ENCODE data around the gene ABCB11. TPM values are rescaled to one million over a fixed set of nuclear protein-coding genes. Genes with fewer than 3 reads are reported as not detected.
A peak's percentile ranks its signal among the peaks of the same experiment; 100 is the strongest.
"Not testable (repeated sequence)": the region's sequence is repeated elsewhere in the genome, so short reads cannot be mapped to it uniquely, and the experiment has no call there.

Gene ABCB11
- total RNA-seq, 2 experiments from 2014 or later = not detected

DNA sequence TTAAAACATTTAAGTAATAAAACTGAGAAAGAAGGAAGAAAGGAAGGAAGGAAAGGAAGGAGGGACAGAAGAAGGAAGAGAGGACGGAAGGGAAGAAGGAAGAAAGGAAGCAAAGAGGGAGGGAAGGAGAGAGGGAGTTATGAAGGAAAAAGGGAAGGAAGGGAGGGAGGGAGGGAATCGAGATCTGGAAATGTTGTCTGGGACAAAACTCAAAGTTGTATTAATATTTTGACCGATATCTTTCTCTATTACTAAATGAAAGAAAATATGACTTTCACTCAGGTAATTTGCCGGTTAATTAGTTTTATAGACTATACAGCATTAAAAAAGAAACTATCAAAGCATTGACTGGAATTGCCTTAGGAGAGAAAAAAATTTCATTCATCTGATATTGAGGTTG is 85.6 kb downstream of the ABCB11 start:
- DNase-seq (no peak), ATAC-seq (no peak)
- no peak overlapping the region for H3K27ac Mint-ChIP-seq
- ChIA-PET POLR2A (no interaction called here), CTCF (interaction anchor here (1.5 to 2.4 kb wide), 3 partner anchors 9 to 26 kb away, joined by 3 to 6 read pairs (median 5); no protein-coding TSS in a partner anchor)
- no peaks in the 10 kb centered on the region for H3K36me3 Mint-ChIP-seq (ENCODE audit: low read depth)
- H3K9me3 Mint-ChIP-seq (ENCODE audit: low read depth) = no peaks in the 10 kb centered on the region
- peaks cover 3% of the 10 kb centered on the region for H3K27me3 Mint-ChIP-seq
- intact Hi-C loops (cut with DNase I, micrococcal nuclease) = no loop called here
- no peak overlapping the region for H3K4me3 Mint-ChIP-seq
- no peaks in the 10 kb centered on the region for H3K4me1 Mint-ChIP-seq

DNA sequence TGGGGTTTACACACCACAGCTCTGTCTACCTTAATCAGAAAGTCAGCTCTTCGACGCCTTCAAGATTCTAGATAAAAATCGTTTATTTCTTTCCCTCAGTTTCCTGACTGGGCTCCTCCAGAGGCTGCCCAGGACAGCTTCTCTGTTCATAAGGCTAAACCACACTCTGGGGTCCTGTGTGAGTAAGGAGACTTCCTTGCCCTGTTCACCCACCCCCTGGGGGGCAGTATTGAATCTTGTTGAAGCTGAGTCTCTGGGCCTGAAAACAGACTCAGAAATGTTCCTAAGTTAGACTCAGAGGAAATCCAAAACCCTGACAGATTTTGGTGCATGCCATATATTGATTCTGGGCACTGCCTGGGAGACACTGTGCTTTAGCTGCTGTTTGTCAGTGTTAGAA is 87.1 kb downstream of the ABCB11 start:
- intact Hi-C loops (cut with DNase I, micrococcal nuclease) = loop anchor here in 1 of 2 experiments (5.0 kb wide), 1 partner anchor 52 kb away; the partner anchor contains the start of gene SPC25
- H3K27me3 Mint-ChIP-seq = peaks cover 3% of the 10 kb centered on the region
- peaks cover 4% of the 10 kb centered on the region for H3K4me1 Mint-ChIP-seq
- H3K27ac Mint-ChIP-seq = no peak overlapping the region
- ATAC-seq = no peak
- no peaks in the 10 kb centered on the region for H3K9me3 Mint-ChIP-seq (ENCODE audit: low read depth)
- POLR2A ChIA-PET = interaction anchor here (0.5 kb wide), 1 partner anchor 861 kb away, joined by 3 read pairs; no protein-coding TSS in a partner anchor
- H3K36me3 Mint-ChIP-seq (ENCODE audit: low read depth) = no peaks in the 10 kb centered on the region
- CTCF ChIA-PET = interaction anchor here (0.7 to 1.9 kb wide), 4 partner anchors 9 to 596 kb away, joined by 3 to 5 read pairs (median 3); no protein-coding TSS in a partner anchor
- DNase-seq = no peak
- H3K4me3 Mint-ChIP-seq = no peak overlapping the region

DNA sequence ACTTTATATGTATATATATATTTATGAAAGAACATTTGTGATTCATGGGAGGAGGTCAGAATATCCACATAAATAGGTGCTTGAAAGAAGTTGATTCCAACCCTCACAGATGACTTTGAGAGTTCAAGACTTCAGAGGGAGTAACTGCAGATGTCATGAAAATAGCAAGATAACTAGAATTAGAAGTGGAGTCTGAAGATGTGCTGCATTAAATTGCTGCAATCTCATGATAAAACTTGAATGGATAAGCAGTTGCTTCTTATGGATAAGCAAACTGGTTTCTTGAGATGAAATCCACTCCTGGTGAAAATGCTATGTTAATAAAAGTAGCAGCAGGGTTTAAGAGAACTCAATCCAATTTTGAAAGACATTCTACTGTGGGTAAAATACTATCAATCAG is 89.8 kb downstream of the ABCB11 start:
- Mint-ChIP-seq H3K36me3 (ENCODE audit: low read depth) (no peaks in the 10 kb centered on the region), H3K27me3 (peaks cover 5% of the 10 kb centered on the region), H3K4me3 (no peak overlapping the region), H3K4me1 (peaks cover 4% of the 10 kb centered on the region), H3K27ac (no peak overlapping the region), H3K9me3 (ENCODE audit: low read depth) (no peaks in the 10 kb centered on the region)
- ATAC-seq = no peak
- ChIA-PET POLR2A (no interaction called here), CTCF (no interaction called here)
- no peak for DNase-seq
- intact Hi-C loops (cut with DNase I, micrococcal nuclease) = loop anchor here in 1 of 2 experiments (5.0 kb wide), 1 partner anchor 49 kb away; the partner anchor contains the start of gene SPC25

DNA sequence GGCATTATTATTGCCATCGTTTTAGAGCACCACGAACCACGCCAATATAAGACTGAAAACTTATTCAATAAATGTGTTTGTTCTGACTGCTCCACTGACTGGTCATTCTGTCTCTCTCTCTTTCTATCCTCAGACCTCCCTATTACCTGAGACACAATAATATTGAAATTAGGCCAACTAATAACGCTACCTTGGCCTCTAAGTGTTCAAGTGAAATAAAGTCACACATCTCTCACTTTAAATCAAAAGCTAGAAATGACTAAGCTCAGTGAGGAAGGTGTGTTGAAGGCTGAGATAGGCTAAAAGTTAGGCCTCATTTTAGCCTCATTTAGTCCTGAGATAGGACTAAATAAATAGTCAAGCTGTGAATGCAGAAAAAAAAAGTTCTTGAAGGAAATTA is 91.2 kb downstream of the ABCB11 start:
- POLR2A ChIA-PET = no interaction called here
- no peak for DNase-seq
- Mint-ChIP-seq H3K4me1 (peaks cover 4% of the 10 kb centered on the region), H3K27me3 (peaks cover 7% of the 10 kb centered on the region), H3K4me3 (no peak overlapping the region), H3K27ac (no peak overlapping the region), H3K36me3 (ENCODE audit: low read depth) (no peaks in the 10 kb centered on the region), H3K9me3 (ENCODE audit: low read depth) (no peaks in the 10 kb centered on the region)
- intact Hi-C loops (cut with DNase I, micrococcal nuclease) = loop anchor here in 1 of 2 experiments (5.0 kb wide), 1 partner anchor 48 kb away; the partner anchor contains the start of gene SPC25
- ATAC-seq = peak; percentile 51
- CTCF ChIA-PET = interaction anchor here (0.6 to 1.5 kb wide), 3 partner anchors 9 to 21 kb away, joined by 3 to 4 read pairs (median 3); no protein-coding TSS in a partner anchor

DNA sequence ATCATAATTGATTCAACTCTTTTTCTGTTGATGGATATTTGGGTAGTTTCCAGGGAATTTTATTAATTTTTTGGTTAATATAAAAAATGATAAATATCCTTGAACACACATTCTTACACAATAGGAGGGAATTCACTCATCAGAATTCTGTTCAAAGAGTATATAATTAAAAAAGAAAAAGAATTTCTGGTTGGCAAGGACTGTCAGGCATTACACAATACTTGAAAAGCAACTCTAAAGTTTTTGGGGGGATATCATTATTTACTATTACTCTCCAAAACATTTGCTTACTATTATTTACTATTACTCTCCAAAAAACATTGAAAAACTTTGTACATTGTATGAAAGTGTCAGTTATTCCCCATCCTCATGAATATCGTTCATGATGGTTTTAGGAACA is 92.1 kb downstream of the ABCB11 start:
- Mint-ChIP-seq H3K9me3 (ENCODE audit: low read depth) (no peaks in the 10 kb centered on the region), H3K36me3 (ENCODE audit: low read depth) (no peaks in the 10 kb centered on the region), H3K4me1 (peaks cover 4% of the 10 kb centered on the region), H3K27ac (no peak overlapping the region), H3K27me3 (peaks cover 5% of the 10 kb centered on the region), H3K4me3 (no peak overlapping the region)
- intact Hi-C loops (cut with DNase I, micrococcal nuclease) = no loop called here
- ChIA-PET POLR2A (no interaction called here), CTCF (no interaction called here)
- no peak for DNase-seq
- ATAC-seq = no peak

DNA sequence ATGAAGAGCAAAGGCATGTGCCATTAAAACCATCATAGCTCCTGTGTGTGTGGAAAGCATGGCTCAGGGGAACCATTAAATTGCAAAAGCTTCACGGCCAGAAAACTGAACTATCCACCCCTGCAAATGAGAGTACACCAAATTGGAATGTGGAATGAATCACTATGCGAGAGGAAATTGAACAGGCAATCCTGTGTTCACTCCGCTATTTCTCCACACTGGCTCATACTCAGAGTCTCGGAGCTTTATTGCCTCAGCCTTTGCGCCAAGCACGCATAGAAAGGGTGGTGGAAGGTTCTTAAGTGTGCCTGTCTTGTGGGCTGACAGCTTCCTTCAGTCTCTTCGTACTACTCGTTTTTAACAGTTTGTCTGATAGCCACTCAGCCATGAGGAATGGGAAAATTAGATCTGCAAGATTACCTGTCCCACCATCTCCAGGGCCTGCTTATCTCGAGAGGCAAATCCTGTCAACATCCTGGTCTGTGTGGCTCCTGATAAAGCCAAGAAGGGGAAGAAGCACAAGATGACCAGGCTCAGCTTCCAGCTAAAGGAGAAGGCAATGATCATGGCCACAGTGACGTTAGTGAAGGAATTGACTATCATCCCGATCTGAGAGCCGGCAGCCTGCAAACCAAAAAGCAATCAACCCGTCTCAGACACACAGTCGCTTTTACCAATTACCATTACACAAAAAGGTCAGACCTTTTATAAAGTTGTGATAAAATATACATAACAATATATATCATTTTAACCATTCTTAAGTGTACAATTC is 95.1 kb downstream of the ABCB11 start:
- ATAC-seq = no peak
- peaks cover 11% of the 10 kb centered on the region for H3K27me3 Mint-ChIP-seq
- intact Hi-C loops (cut with DNase I, micrococcal nuclease) = no loop called here
- ChIA-PET CTCF (interaction anchor here (1.0 to 2.6 kb wide), 5 partner anchors 8 to 589 kb away, joined by 3 to 9 read pairs (median 5); no protein-coding TSS in a partner anchor), POLR2A (interaction anchor here (0.5 kb wide), 1 partner anchor 903 kb away, joined by 4 read pairs; no protein-coding TSS in a partner anchor)
- H3K27ac Mint-ChIP-seq = no peak overlapping the region
- no peaks in the 10 kb centered on the region for H3K36me3 Mint-ChIP-seq (ENCODE audit: low read depth)
- H3K4me3 Mint-ChIP-seq = no peak overlapping the region
- H3K4me1 Mint-ChIP-seq = peaks cover 4% of the 10 kb centered on the region
- H3K9me3 Mint-ChIP-seq (ENCODE audit: low read depth) = no peaks in the 10 kb centered on the region
- DNase-seq = no peak

DNA sequence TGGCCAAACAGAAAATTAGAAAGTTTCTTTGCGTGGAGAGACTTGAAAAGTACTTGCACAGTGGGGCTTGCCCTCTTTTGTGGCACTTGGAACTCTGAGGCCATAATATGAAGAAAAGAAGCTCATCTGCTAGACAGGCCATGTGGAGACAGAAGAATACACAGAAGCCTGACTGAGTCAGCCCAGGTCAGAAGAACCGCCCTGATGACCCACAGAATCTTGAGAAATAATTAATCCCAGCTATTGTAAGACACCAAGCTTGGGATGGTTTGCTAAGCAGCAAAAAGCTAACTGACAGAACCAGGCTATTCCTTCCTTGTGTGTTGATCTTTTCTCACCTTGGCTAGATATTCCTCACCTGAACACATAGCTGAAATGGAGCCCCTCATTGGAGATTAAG is 96.3 kb downstream of the ABCB11 start:
- ATAC-seq (no peak), DNase-seq (no peak)
- H3K4me1 Mint-ChIP-seq = peaks cover under 1% of the 10 kb centered on the region
- intact Hi-C loops (cut with DNase I, micrococcal nuclease) = no loop called here
- POLR2A ChIA-PET = no interaction called here
- CTCF ChIA-PET = interaction anchor here (1.0 to 2.6 kb wide), 4 partner anchors 9 to 588 kb away, joined by 3 to 9 read pairs (median 6); no protein-coding TSS in a partner anchor
- peaks cover 16% of the 10 kb centered on the region for H3K27me3 Mint-ChIP-seq
- no peaks in the 10 kb centered on the region for H3K36me3 Mint-ChIP-seq (ENCODE audit: low read depth)
- H3K27ac Mint-ChIP-seq = no peak overlapping the region
- H3K4me3 Mint-ChIP-seq = no peak overlapping the region
- H3K9me3 Mint-ChIP-seq (ENCODE audit: low read depth) = no peaks in the 10 kb centered on the region

DNA sequence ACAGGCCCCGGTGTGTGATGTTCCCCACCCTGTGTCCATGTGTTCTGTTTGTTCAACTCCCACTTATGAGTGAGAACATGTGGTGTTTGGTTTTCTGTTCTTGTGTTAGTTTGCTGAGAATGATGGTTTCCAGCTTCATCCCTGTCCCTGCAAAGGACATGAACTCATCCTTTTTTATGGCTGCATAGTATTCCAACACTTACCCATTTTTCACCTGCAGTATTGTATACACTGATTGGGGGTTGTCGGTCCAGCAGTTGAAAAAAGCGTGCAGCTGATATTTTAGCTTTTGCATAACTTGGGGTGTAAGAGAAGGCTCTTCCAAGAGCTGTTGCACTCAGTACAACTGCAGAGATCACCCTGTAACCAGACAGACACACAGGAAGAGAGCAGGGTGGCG is 99.0 kb downstream of the ABCB11 start:
- H3K9me3 Mint-ChIP-seq (ENCODE audit: low read depth); H3K4me3 Mint-ChIP-seq; H3K36me3 Mint-ChIP-seq (ENCODE audit: low read depth); DNase-seq; intact Hi-C loops (cut with DNase I, micrococcal nuclease); POLR2A ChIA-PET; H3K27ac Mint-ChIP-seq; ATAC-seq; H3K4me1 Mint-ChIP-seq: not testable (repeated sequence)
- H3K27me3 Mint-ChIP-seq = peaks cover 27% of the 10 kb centered on the region
- CTCF ChIA-PET = interaction anchor here (1.4 kb wide), 1 partner anchor 28 kb away, joined by 3 read pairs; no protein-coding TSS in a partner anchor

DNA sequence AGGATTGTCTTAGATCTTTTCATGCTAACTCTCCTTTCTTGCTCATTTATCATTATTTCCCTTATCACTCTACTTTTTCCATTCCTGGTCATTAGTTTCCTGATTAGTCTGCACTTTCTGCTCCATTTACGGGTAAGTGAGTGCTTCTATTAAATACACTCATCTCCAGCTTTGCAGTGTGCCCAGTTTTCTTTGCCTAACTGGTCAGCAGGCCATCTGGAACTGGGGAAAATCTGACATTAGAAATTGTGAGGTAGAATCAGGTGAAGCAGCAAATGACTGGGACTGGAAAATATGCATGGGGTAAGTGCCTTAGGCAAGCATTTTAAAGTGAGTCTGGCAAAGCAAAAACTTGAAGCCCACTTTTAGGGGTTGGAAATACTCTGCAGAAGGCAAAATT is 100.9 kb downstream of the ABCB11 start:
- H3K27me3 Mint-ChIP-seq = peaks cover 26% of the 10 kb centered on the region
- ChIA-PET POLR2A (no interaction called here), CTCF (no interaction called here)
- no peaks in the 10 kb centered on the region for H3K36me3 Mint-ChIP-seq (ENCODE audit: low read depth)
- no peak overlapping the region for H3K4me3 Mint-ChIP-seq
- no peaks in the 10 kb centered on the region for H3K4me1 Mint-ChIP-seq
- ATAC-seq = no peak
- H3K27ac Mint-ChIP-seq = no peak overlapping the region
- intact Hi-C loops (cut with DNase I, micrococcal nuclease) = no loop called here
- no peaks in the 10 kb centered on the region for H3K9me3 Mint-ChIP-seq (ENCODE audit: low read depth)
- DNase-seq = no peak

DNA sequence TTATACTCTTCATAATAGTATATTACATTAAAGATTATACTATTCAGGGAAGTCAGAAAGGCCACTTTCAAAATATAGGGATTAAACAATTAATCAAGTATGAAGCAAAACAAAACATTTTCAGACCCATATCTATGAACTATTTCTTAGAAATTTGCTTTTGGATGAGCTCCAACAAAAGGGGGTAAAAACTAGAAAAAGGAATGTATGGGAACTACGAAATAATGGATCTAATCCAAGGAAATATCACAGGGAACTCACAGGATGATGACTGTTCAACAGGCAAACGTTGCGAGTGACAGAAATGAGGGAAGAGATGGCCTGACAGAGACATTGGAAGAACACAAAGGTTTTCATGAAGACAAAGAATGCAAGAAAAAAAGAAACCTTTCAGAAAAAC is 102.1 kb downstream of the ABCB11 start:
- POLR2A ChIA-PET = no interaction called here
- peaks cover 26% of the 10 kb centered on the region for H3K27me3 Mint-ChIP-seq

DNA sequence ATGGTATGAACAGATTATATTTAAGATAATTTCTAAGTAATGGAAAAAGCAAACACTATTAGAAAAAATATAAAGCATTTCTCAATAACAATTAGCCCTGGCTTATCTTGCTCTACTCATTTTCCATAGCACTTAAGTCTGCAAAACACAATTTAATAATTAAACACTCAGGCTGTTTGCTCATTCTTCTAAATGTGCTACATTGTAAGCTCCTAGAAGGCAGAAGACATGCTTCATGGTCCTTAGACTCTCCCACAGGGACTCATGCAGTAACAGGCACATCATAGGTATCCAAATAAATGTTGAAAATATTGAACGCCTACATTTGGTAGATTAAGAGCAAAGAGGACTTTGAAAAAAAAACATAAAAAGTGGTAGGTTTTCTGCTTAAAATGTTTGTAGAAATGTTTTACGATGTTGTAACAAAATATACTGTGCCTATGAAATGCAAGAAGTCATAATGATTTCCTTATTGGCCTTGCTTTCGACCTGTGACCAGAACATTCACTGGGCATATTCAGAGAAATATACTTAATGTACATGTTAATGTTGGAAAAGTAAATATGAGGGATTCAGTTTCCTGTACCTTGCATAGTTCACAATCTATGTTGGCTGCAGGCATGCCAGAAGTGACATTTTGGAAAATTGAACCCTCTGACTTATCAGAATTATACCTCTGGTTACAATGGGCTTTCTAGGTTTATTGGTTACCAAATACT is 102.9 kb downstream of the ABCB11 start:
- DNase-seq (no peak), ATAC-seq (no peak)
- no peaks in the 10 kb centered on the region for H3K4me1 Mint-ChIP-seq
- no peak overlapping the region for H3K4me3 Mint-ChIP-seq
- no peaks in the 10 kb centered on the region for H3K9me3 Mint-ChIP-seq (ENCODE audit: low read depth)
- intact Hi-C loops (cut with DNase I, micrococcal nuclease) = no loop called here
- ChIA-PET POLR2A (no interaction called here), CTCF (interaction anchor here (1.1 kb wide), 1 partner anchor 21 kb away, joined by 3 read pairs; no protein-coding TSS in a partner anchor)
- H3K36me3 Mint-ChIP-seq (ENCODE audit: low read depth) = no peaks in the 10 kb centered on the region
- no peak overlapping the region for H3K27ac Mint-ChIP-seq
- H3K27me3 Mint-ChIP-seq = peaks cover 29% of the 10 kb centered on the region

More for the DNA sequence above, 102.1 kb downstream of the ABCB11 start:
- Mint-ChIP-seq H3K4me3 (no peak overlapping the region), H3K9me3 (ENCODE audit: low read depth) (no peaks in the 10 kb centered on the region), H3K4me1 (no peaks in the 10 kb centered on the region), H3K27ac (no peak overlapping the region), H3K36me3 (ENCODE audit: low read depth) (no peaks in the 10 kb centered on the region)
- DNase-seq (no peak), ATAC-seq (no peak)
- intact Hi-C loops (cut with DNase I, micrococcal nuclease) = no loop called here
- CTCF ChIA-PET = interaction anchor here (1.1 kb wide), 1 partner anchor 20 kb away, joined by 3 read pairs; no protein-coding TSS in a partner anchor

Data from activated CD4-positive, alpha-beta T cell treated with anti-CD3 and anti-CD28 coated beads for 36 hours (primary cell).